Astrocyte (in vitro differentiated cells and primary cell): ENCODE data around the gene ADAM8. TPM values are rescaled to one million over a fixed set of nuclear protein-coding genes. Genes with fewer than 3 reads are reported as not detected.

Source experiments
- DNase-seq: peaks from one replicate; pipeline ENCODE4 v3.0.0-alpha.2; 2010; ENCODE audit warnings: low read depth
- FAIRE-seq: peaks from 2 replicates; lab custom pipeline; 2011; peaks lifted over from hg19 to GRCh38; lab: Jason Lieb, UNC
- H2AFZ ChIP-seq: 2 replicates; pipeline ENCODE4 v1.6.0; 2012; ENCODE audit warnings: low read depth, low read length, inconsistent platforms
- H3K27ac ChIP-seq: 2 replicates; pipeline ENCODE4 v1.5.1; 2011; ENCODE audit warnings: low read depth, low read length, inconsistent platforms
- H3K27me3 ChIP-seq: 2 replicates; pipeline ENCODE4 v1.6.0; 2011; ENCODE audit warnings: low read length, inconsistent platforms; ENCODE audit not compliant: insufficient read depth
- H3K36me3 ChIP-seq: 2 replicates; pipeline ENCODE4 v1.5.1; 2011; ENCODE audit warnings: low read length, inconsistent platforms; ENCODE audit not compliant: insufficient read depth
- H3K4me1 ChIP-seq: 2 replicates; pipeline ENCODE4 v1.5.1; 2011; ENCODE audit warnings: low read length, inconsistent platforms; ENCODE audit not compliant: insufficient read depth
- H3K4me2 ChIP-seq: 2 replicates; pipeline ENCODE4 v1.6.0; 2012; ENCODE audit warnings: low read length, inconsistent platforms
- H3K4me3 ChIP-seq: 2 replicates; pipeline ENCODE4 v1.5.1; 2011; ENCODE audit warnings: low read depth, mild to moderate bottlenecking, low read length, inconsistent platforms; ENCODE audit not compliant: insufficient read depth
- H3K79me2 ChIP-seq: 2 replicates; pipeline ENCODE4 v1.6.0; 2012; ENCODE audit warnings: mild to moderate bottlenecking, low read length, inconsistent platforms; ENCODE audit not compliant: insufficient read depth
- H3K9ac ChIP-seq: 2 replicates; pipeline ENCODE4 v1.6.0; 2012; ENCODE audit warnings: mild to moderate bottlenecking, low read length, inconsistent platforms
- H3K9me3 ChIP-seq: 2 replicates; pipeline ENCODE4 v1.5.1; 2012; ENCODE audit warnings: low read depth, mild to moderate bottlenecking, low read length, inconsistent platforms; ENCODE audit not compliant: insufficient read depth
- H4K20me1 ChIP-seq: 2 replicates; pipeline ENCODE4 v1.6.0; 2012; ENCODE audit warnings: low read length, inconsistent platforms; ENCODE audit not compliant: insufficient read depth
- H3K27ac Mint-ChIP-seq: one replicate; pipeline ENCODE4 v1.8.0; 2021; ENCODE audit warnings: mild to moderate bottlenecking, mixed read lengths; ENCODE audit not compliant: unreplicated experiment
- H3K27me3 Mint-ChIP-seq: one replicate; pipeline ENCODE4 v1.8.0; 2021; ENCODE audit warnings: low read depth, mixed read lengths; ENCODE audit not compliant: unreplicated experiment
- H3K36me3 Mint-ChIP-seq: one replicate; pipeline ENCODE4 v1.8.0; 2021; ENCODE audit warnings: low read depth, mixed read lengths; ENCODE audit not compliant: unreplicated experiment
- H3K4me1 Mint-ChIP-seq: one replicate; pipeline ENCODE4 v1.8.0; 2021; ENCODE audit warnings: low read depth, mixed read lengths; ENCODE audit not compliant: unreplicated experiment
- H3K4me3 Mint-ChIP-seq: one replicate; pipeline ENCODE4 v1.8.0; 2021; ENCODE audit warnings: mild to moderate bottlenecking, moderate library complexity, mixed read lengths; ENCODE audit not compliant: unreplicated experiment
- H3K9me3 Mint-ChIP-seq: one replicate; pipeline ENCODE4 v1.8.0; 2021; ENCODE audit warnings: mild to moderate bottlenecking, mixed read lengths; ENCODE audit not compliant: unreplicated experiment
- EZH2 ChIP-seq: IDR thresholded peaks from 2 replicates; pipeline ENCODE4 v1.6.1; 2012; ENCODE audit warnings: mild to moderate bottlenecking, low read length, inconsistent platforms; ENCODE audit not compliant: insufficient read depth
- total RNA-seq: library from RNA; stranded (reverse); gene quantifications from 2 replicates; pipeline ENCODE4 v1.2.1, GENCODE V29; 2021
- TF ChIP-seq, protein P1 (sequence below): IDR thresholded peaks from 2 replicates; pipeline ENCODE4 v1.5.1; 2011; ENCODE audit warnings: low read depth, mild to moderate bottlenecking, inconsistent platforms, low read length, moderate library complexity; ENCODE audit not compliant: insufficient read depth

Gene ADAM8
- total RNA-seq, 1 donor from 2014 or later: 4.6 TPM

DNA sequence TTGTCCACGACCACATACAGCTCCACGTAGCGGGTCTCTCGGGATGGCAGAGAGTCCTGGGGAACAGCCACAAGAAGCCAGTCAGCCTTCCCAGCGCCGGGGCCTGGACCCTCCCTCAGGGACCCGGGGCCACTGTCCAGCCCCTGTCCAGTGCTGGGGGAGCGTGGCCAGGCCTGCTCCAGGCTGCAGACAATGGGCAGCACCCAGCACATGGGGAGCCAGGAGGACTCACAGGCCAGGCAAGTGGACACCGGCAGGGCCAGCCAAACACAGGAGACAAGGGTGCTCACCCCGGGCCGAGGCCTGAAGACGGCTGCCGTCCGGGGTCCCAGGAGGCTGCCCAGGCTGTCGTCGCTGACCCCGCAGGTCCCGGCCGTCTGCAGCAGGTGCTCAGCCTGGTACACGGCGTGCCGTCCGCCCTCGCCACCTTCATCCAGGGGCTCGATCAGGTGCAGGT, 3.7 kb downstream of the ADAM8 start:
- Mint-ChIP-seq H3K4me1 (peaks cover 6% of the 10 kb centered on the region), H3K4me3 (no peak overlapping the region), H3K27me3 (peaks cover 4% of the 10 kb centered on the region), H3K36me3 (no peaks in the 10 kb centered on the region), H3K27ac (no peak overlapping the region), H3K9me3 (no peaks in the 10 kb centered on the region)
- Histone ChIP-seq H2AFZ (no peak overlapping the region), H3K27me3 (peaks cover 3% of the 10 kb centered on the region), H3K79me2 (no peaks in the 10 kb centered on the region), H3K4me1 (peaks cover 10% of the 10 kb centered on the region), H4K20me1 (peaks cover 13% of the 10 kb centered on the region), H3K9ac (no peak overlapping the region), H3K27ac (no peak overlapping the region), H3K4me2 (no peak overlapping the region), H3K4me3 (no peak overlapping the region), H3K9me3 (no peaks in the 10 kb centered on the region), H3K36me3 (no peaks in the 10 kb centered on the region)
- FAIRE-seq: no peak
- TF ChIP-seq, protein P1, sequence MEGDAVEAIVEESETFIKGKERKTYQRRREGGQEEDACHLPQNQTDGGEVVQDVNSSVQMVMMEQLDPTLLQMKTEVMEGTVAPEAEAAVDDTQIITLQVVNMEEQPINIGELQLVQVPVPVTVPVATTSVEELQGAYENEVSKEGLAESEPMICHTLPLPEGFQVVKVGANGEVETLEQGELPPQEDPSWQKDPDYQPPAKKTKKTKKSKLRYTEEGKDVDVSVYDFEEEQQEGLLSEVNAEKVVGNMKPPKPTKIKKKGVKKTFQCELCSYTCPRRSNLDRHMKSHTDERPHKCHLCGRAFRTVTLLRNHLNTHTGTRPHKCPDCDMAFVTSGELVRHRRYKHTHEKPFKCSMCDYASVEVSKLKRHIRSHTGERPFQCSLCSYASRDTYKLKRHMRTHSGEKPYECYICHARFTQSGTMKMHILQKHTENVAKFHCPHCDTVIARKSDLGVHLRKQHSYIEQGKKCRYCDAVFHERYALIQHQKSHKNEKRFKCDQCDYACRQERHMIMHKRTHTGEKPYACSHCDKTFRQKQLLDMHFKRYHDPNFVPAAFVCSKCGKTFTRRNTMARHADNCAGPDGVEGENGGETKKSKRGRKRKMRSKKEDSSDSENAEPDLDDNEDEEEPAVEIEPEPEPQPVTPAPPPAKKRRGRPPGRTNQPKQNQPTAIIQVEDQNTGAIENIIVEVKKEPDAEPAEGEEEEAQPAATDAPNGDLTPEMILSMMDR: no peak
- no peak for TF ChIP-seq EZH2
- DNase-seq: no peak

DNA sequence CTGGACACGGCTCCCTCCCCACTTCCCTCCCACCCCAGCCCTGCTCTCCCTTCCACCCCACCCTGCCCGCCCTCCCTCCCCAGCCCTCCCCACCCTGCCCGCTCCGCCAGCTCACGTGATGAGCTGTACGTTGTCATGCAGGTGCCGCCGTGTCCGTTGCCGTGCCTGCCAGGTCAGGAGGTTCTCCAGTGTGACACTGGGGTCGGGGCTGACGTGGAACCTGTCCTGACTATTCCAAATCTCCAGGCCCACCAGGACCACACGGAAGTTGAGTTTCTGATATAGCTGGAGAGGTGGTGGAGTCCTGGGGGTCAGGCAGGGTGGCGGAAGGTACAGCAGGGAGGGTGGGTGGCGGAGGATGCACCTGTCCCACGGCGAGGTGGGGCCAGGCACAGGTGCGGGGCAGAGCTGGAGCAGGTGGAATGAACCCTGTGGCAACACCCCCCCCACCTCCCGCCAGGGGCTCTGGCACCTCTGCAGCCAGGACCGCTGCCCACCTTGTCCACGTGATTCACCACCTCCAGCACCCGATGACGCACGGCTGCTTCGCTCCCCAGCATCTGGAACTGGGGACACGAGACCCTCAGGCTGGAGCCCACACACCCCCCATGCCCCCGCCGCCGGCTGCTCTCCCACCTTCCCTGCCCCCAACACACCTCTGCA, 4.2 kb downstream of the ADAM8 start:
- H3K27me3 ChIP-seq: peaks cover 3% of the 10 kb centered on the region
- Mint-ChIP-seq H3K9me3 (no peaks in the 10 kb centered on the region), H3K4me1 (peaks cover under 1% of the 10 kb centered on the region), H3K27ac (no peak overlapping the region), H3K27me3 (peaks cover 4% of the 10 kb centered on the region), H3K4me3 (no peak overlapping the region), H3K36me3 (no peaks in the 10 kb centered on the region)
- H3K79me2 ChIP-seq: no peaks in the 10 kb centered on the region
- FAIRE-seq: no peak
- no peak overlapping the region for H3K9ac ChIP-seq
- H3K4me1 ChIP-seq: peaks cover 6% of the 10 kb centered on the region
- peaks cover 7% of the 10 kb centered on the region for H4K20me1 ChIP-seq
- no peak overlapping the region for H3K27ac ChIP-seq
- DNase-seq: no peak
- no peaks in the 10 kb centered on the region for H3K36me3 ChIP-seq
- no peak overlapping the region for H3K4me2 ChIP-seq
- TF ChIP-seq, protein P1: no peak
- no peak for TF ChIP-seq EZH2
- no peak overlapping the region for H2AFZ ChIP-seq
- no peak overlapping the region for H3K4me3 ChIP-seq
- H3K9me3 ChIP-seq: no peaks in the 10 kb centered on the region

DNA sequence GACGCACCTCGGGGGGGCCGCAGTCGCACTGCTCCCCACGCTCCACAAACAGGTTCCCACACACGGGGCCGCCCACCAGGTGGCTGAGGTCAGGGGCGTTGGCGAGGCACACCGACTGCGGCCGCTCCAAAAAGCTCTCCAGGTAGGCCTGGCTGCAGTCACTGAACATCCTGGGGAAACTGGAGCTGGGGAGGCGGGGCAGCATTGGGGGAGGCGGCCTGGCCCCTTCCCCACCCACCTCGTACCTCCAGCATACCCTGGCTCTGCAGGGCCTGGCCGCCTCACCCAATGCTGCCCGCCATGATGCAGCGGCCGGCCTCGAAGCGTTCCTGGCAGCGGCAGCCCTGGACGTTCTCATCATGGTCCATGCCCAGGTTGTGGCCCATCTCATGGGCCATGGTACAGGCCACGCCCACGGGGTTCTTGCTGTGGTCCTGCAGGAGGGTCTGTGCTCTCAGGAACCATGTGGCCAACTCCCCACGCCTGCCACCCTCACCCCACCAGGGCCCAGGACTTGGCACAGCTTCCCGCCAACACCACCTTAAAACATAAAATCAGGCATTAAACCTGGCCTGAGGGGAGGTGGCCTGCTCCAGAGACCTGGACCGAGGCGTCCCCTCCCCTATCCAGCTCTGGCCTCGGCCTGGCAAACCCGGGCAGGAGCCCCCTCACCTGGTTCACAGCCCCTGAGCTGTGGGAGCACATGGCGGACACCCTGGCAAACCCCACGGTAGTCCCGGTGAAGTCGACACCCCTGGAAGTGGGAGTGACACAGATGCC, 5.0 kb downstream of the ADAM8 start:
- no peaks in the 10 kb centered on the region for H3K79me2 ChIP-seq
- H4K20me1 ChIP-seq: peaks cover 5% of the 10 kb centered on the region
- no peaks in the 10 kb centered on the region for H3K36me3 ChIP-seq
- FAIRE-seq (no peak), DNase-seq (no peak)
- peaks cover 6% of the 10 kb centered on the region for H3K4me1 ChIP-seq
- H3K9ac ChIP-seq: no peak overlapping the region
- H3K4me3 ChIP-seq: no peak overlapping the region
- H3K9me3 ChIP-seq: no peaks in the 10 kb centered on the region
- H3K4me3 Mint-ChIP-seq: no peak overlapping the region
- no peaks in the 10 kb centered on the region for H3K4me1 Mint-ChIP-seq
- peaks cover 4% of the 10 kb centered on the region for H3K27me3 Mint-ChIP-seq
- H3K4me2 ChIP-seq: no peak overlapping the region
- H2AFZ ChIP-seq: no peak overlapping the region
- no peak for TF ChIP-seq EZH2
- TF ChIP-seq, protein P1: no peak
- H3K27me3 ChIP-seq: peaks cover 3% of the 10 kb centered on the region
- no peaks in the 10 kb centered on the region for H3K36me3 Mint-ChIP-seq
- H3K27ac ChIP-seq: no peak overlapping the region
- H3K9me3 Mint-ChIP-seq: no peaks in the 10 kb centered on the region
- no peak overlapping the region for H3K27ac Mint-ChIP-seq
